CD4-positive, CD25-positive, alpha-beta regulatory T cell (primary cell): Measurements from ENCODE around the gene GRK4. TPM values are rescaled to one million over a fixed set of nuclear protein-coding genes. Genes with fewer than 3 reads are reported as not detected.

Experiments
- ATAC-seq, 2 donors: fragments of 150-1000 bp; cut with Tn5 transposase; one replicate each; pipeline ENCODE4 v1.10.0; 2021; ENCODE audit warnings: low read depth in 2 of 2, moderate number of reproducible peaks in 2 of 2, moderate library complexity in 1 of 2
- DNase-seq, 3 donors: peaks; one replicate each; pipeline versions ENCODE4 v3.0.0 to v3.0.0-alpha.2; 2012 to 2022; ENCODE audit warnings: mixed read lengths in 1 of 3
- H3K27ac ChIP-seq: one replicate; pipeline ENCODE4 v1.7.0; 2013; ENCODE audit warnings: mild to moderate bottlenecking, low read length; ENCODE audit not compliant: insufficient read depth, poor library complexity, severe bottlenecking
- H3K27me3 ChIP-seq: one replicate; pipeline ENCODE4 v1.7.0; 2013; ENCODE audit warnings: low read length; ENCODE audit not compliant: control insufficient read depth, insufficient read depth
- H3K36me3 ChIP-seq: one replicate; pipeline ENCODE4 v1.7.0; 2013; ENCODE audit warnings: mild to moderate bottlenecking, low read length, moderate library complexity; ENCODE audit not compliant: control insufficient read depth, insufficient read depth
- H3K4me1 ChIP-seq: 2 replicates; pipeline ENCODE4 v1.7.0; 2013; ENCODE audit warnings: mild to moderate bottlenecking, low read length; ENCODE audit not compliant: insufficient read depth, control insufficient read depth, poor library complexity, severe bottlenecking
- H3K4me3 ChIP-seq: one replicate; pipeline ENCODE4 v1.7.0; 2013; ENCODE audit warnings: low read depth, mild to moderate bottlenecking, low read length, moderate library complexity
- H3K9me3 ChIP-seq, 2 experiments: 1 replicate in 1 of 2; 2 replicates in 1 of 2; pipeline ENCODE4 v1.7.0; 2013; ENCODE audit warnings: low read length in 2 of 2, mild to moderate bottlenecking in 1 of 2, moderate library complexity in 1 of 2; ENCODE audit not compliant: control insufficient read depth in 2 of 2
- H3K27ac Mint-ChIP-seq, 3 donors: one replicate each; pipeline ENCODE4 v1.8.0; 2020 to 2022; ENCODE audit warnings: mild to moderate bottlenecking in 3 of 3, mixed read lengths in 3 of 3, moderate library complexity in 2 of 3
- H3K27me3 Mint-ChIP-seq: one replicate; pipeline ENCODE4 v1.8.0; 2022; ENCODE audit warnings: mild to moderate bottlenecking, mixed read lengths
- H3K36me3 Mint-ChIP-seq: one replicate; pipeline ENCODE4 v1.8.0; 2020; ENCODE audit warnings: mixed read lengths
- H3K4me1 Mint-ChIP-seq, 4 donors: one replicate each; pipeline ENCODE4 v1.8.0; 2020 to 2022; ENCODE audit warnings: mixed read lengths in 4 of 4, mild to moderate bottlenecking in 1 of 4
- H3K4me3 Mint-ChIP-seq, 4 donors: one replicate each; pipeline ENCODE4 v1.8.0; 2020 to 2022; ENCODE audit warnings: mild to moderate bottlenecking in 4 of 4, mixed read lengths in 4 of 4, moderate library complexity in 3 of 4
- H3K9me3 Mint-ChIP-seq, 7 donors: one replicate each; pipeline ENCODE4 v1.8.0; 2020 to 2022; ENCODE audit warnings: mixed read lengths in 7 of 7, mild to moderate bottlenecking in 3 of 7, moderate library complexity in 2 of 7
- polyA plus RNA-seq, 4 donors: library from polyadenylated mRNA; unstranded; fragments of 300-500 nt; fragmentation: Illumina TruSeq; gene quantifications; one replicate each; pipeline ENCODE4 v1.2.3, GENCODE V29; 2021
- total RNA-seq: library from RNA; stranded (reverse); gene quantifications from one replicate; pipeline ENCODE4 v1.2.3, GENCODE V29; 2022

The GRK4 gene
- total and polyA plus RNA-seq, 5 donors from 2014 or later: 0.64 to 2.8 (median 1.2) TPM

DNA sequence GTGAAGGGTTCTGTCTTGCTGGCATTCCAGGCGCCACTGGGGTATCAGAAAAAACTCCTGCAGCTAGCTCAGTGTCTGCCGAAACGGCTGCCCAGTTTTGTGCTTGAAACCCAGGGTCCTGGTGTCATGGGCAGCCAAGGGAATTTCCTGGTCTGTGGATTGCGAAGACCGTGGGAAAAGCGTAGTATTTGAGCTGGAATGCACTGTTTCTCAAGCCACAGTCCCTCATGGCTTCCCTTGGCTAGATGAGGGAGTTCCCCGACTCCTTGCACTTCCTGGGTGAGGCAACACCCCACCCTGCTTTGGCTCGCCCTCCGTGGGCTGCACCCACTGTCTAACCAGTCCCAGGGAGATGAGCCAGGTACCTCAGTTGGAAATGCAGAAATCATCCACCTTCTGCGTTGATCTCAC lies 40.2 kb upstream of the GRK4 start:
- peaks cover 0 to 5% (median 0%) of the 10 kb centered on the region in 7 donors for H3K9me3 Mint-ChIP-seq
- peaks cover 58% of the 10 kb centered on the region for H3K36me3 Mint-ChIP-seq
- Histone ChIP-seq H3K27me3 (no peaks in the 10 kb centered on the region), H3K27ac (peak overlapping the region; percentile 23), H3K4me3 (no peak overlapping the region), H3K9me3 (no peaks in the 10 kb centered on the region), H3K36me3 (peaks cover 51% of the 10 kb centered on the region), H3K4me1 (peaks cover 18% of the 10 kb centered on the region)
- H3K4me3 Mint-ChIP-seq: peak overlapping the region in 1 of 4 donors; percentile 61
- ATAC-seq (no peak), DNase-seq (no peak)
- peaks cover 21 to 50% (median 38%) of the 10 kb centered on the region in 4 donors for H3K4me1 Mint-ChIP-seq
- no peaks in the 10 kb centered on the region for H3K27me3 Mint-ChIP-seq
- H3K27ac Mint-ChIP-seq: peak overlapping the region in 2 of 3 donors; percentile 65 to 84

DNA sequence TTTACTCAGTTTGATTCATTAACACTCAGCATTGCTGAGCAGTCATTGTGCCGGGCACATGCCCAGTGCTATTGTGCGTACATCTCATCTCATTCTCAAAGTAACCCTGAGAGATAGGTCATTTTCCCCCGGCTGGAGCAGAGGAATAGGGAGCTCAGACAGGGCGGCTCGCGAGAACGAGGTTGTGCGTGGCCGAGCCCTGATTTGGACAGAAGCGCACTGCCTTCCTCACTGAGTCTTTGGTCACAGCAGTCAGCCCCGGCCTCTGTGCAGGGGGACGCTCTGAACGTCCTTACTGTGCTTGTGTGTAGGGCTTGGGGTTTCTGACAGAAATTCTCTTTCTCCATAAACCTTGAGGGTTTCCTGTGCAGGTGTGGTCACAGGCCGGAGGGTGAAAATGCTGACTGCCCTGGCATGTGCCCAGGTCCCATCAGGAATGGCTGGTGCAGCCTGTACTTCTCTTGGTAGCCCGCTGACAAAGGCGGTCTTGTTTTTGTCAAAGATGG lies 39.6 kb upstream of the GRK4 start:
- Mint-ChIP-seq H3K27me3 (no peaks in the 10 kb centered on the region), H3K36me3 (peaks cover 54% of the 10 kb centered on the region), H3K4me3 (peak overlapping the region in 2 of 4 donors; percentile 47 to 61), H3K27ac (peak overlapping the region in 2 of 3 donors; percentile 65 to 84), H3K4me1 (peaks cover 16 to 45% (median 34%) of the 10 kb centered on the region in 4 donors), H3K9me3 (peaks cover 0 to 5% (median 0%) of the 10 kb centered on the region in 7 donors)
- no peaks in the 10 kb centered on the region for H3K27me3 ChIP-seq
- peaks cover 18% of the 10 kb centered on the region for H3K4me1 ChIP-seq
- peaks cover 54% of the 10 kb centered on the region for H3K36me3 ChIP-seq
- H3K9me3 ChIP-seq: no peaks in the 10 kb centered on the region
- peak overlapping the region; percentile 23 for H3K27ac ChIP-seq
- no peak overlapping the region for H3K4me3 ChIP-seq
- DNase-seq (no peak), ATAC-seq (no peak)

DNA sequence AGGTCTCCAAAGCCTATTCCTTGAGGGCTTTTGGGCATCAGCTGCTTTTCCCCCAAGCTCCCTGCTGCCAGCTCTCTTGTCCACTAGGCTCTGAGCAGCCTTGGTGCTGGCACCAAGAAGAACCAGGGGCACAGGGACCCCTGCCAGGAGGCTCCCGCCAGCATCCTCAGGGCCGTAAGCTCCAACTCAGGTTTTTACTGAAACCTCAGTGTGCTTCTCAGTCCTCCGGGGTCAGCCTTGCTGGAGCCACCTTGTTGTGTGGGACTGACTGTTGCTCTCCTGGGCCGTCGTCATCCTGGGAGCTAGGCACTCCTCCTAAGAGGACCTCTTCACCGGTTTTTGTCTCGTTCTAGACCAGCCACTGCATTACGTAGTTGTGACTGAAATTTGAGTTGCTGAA lies 39.1 kb upstream of the GRK4 start:
- Histone ChIP-seq H3K4me1 (peaks cover 18% of the 10 kb centered on the region), H3K36me3 (peaks cover 60% of the 10 kb centered on the region), H3K27ac (no peak overlapping the region), H3K9me3 (no peaks in the 10 kb centered on the region), H3K4me3 (no peak overlapping the region), H3K27me3 (no peaks in the 10 kb centered on the region)
- H3K9me3 Mint-ChIP-seq: peaks cover 0 to 5% (median 0%) of the 10 kb centered on the region in 7 donors
- no peak for ATAC-seq
- H3K4me3 Mint-ChIP-seq: peak overlapping the region in 1 of 4 donors; percentile 47
- DNase-seq: no peak
- peaks cover 58% of the 10 kb centered on the region for H3K36me3 Mint-ChIP-seq
- no peaks in the 10 kb centered on the region for H3K27me3 Mint-ChIP-seq
- peak overlapping the region in 2 of 3 donors; percentile 7 to 41 for H3K27ac Mint-ChIP-seq
- H3K4me1 Mint-ChIP-seq: peaks cover 16 to 42% (median 34%) of the 10 kb centered on the region in 4 donors

- peaks cover 18% of the 10 kb centered on the region for H3K4me1 ChIP-seq
- H3K36me3 Mint-ChIP-seq: peaks cover 52% of the 10 kb centered on the region
- H3K4me3 Mint-ChIP-seq: no peak overlapping the region
- peak overlapping the region in 2 of 3 donors; percentile 7 to 41 for H3K27ac Mint-ChIP-seq
- no peaks in the 10 kb centered on the region for H3K27me3 ChIP-seq
- H3K27ac ChIP-seq: no peak overlapping the region
- no peaks in the 10 kb centered on the region for H3K27me3 Mint-ChIP-seq
- no peak for DNase-seq
- H3K4me1 Mint-ChIP-seq: peaks cover 16 to 36% (median 28%) of the 10 kb centered on the region in 4 donors
- peaks cover 63% of the 10 kb centered on the region for H3K36me3 ChIP-seq
- peaks cover 0 to 3% (median 0%) of the 10 kb centered on the region in 7 donors for H3K9me3 Mint-ChIP-seq
- no peaks in the 10 kb centered on the region for H3K9me3 ChIP-seq
- ATAC-seq: no peak
- H3K4me3 ChIP-seq: no peak overlapping the region
Observed at GRCh38 chr4:2924765-2925301, 38.5 kb upstream of the GRK4 start.

GRCh38 chr4:2925496-2925895 lies 37.9 kb upstream of the GRK4 start:
- peaks cover 66% of the 10 kb centered on the region for H3K36me3 ChIP-seq
- peaks cover 18% of the 10 kb centered on the region for H3K4me1 ChIP-seq
- H3K27me3 Mint-ChIP-seq: no peaks in the 10 kb centered on the region
- H3K4me3 ChIP-seq: no peak overlapping the region
- H3K4me1 Mint-ChIP-seq: peaks cover 15 to 30% (median 23%) of the 10 kb centered on the region in 4 donors
- DNase-seq (no peak), ATAC-seq (no peak)
- no peak overlapping the region for H3K27ac Mint-ChIP-seq
- H3K4me3 Mint-ChIP-seq: no peak overlapping the region
- no peak overlapping the region for H3K27ac ChIP-seq
- H3K36me3 Mint-ChIP-seq: peaks cover 47% of the 10 kb centered on the region
- H3K9me3 ChIP-seq: no peaks in the 10 kb centered on the region
- H3K27me3 ChIP-seq: no peaks in the 10 kb centered on the region
- peaks cover 0 to 3% (median 0%) of the 10 kb centered on the region in 7 donors for H3K9me3 Mint-ChIP-seq

GRCh38 chr4:2925931-2926860 lies 37.2 kb upstream of the GRK4 start:
- Histone ChIP-seq H3K9me3 (no peaks in the 10 kb centered on the region), H3K27ac (no peak overlapping the region), H3K36me3 (peaks cover 67% of the 10 kb centered on the region), H3K27me3 (no peaks in the 10 kb centered on the region), H3K4me1 (peaks cover 18% of the 10 kb centered on the region), H3K4me3 (no peak overlapping the region)
- peaks cover 0 to 3% (median 0%) of the 10 kb centered on the region in 7 donors for H3K9me3 Mint-ChIP-seq
- no peak for ATAC-seq
- H3K4me3 Mint-ChIP-seq: no peak overlapping the region
- peaks cover 43% of the 10 kb centered on the region for H3K36me3 Mint-ChIP-seq
- no peak for DNase-seq
- peak overlapping the region in 1 of 3 donors; percentile 65 for H3K27ac Mint-ChIP-seq
- H3K27me3 Mint-ChIP-seq: no peaks in the 10 kb centered on the region
- peaks cover 12 to 24% (median 18%) of the 10 kb centered on the region in 4 donors for H3K4me1 Mint-ChIP-seq

GRCh38 chr4:2927016-2927695 lies 36.2 kb upstream of the GRK4 start:
- DNase-seq (no peak), ATAC-seq (no peak)
- Mint-ChIP-seq H3K4me1 (peaks cover 5 to 22% (median 15%) of the 10 kb centered on the region in 4 donors), H3K27me3 (no peaks in the 10 kb centered on the region), H3K4me3 (no peak overlapping the region), H3K9me3 (no peaks in the 10 kb centered on the region), H3K27ac (no peak overlapping the region), H3K36me3 (peaks cover 36% of the 10 kb centered on the region)
- Histone ChIP-seq H3K4me1 (peaks cover 22% of the 10 kb centered on the region), H3K27me3 (no peaks in the 10 kb centered on the region), H3K36me3 (peaks cover 67% of the 10 kb centered on the region), H3K4me3 (no peak overlapping the region), H3K9me3 (no peaks in the 10 kb centered on the region), H3K27ac (no peak overlapping the region)
